Measurements from ENCODE around the gene ZNF845.
"Not testable (repeated sequence)": the region's sequence is repeated elsewhere in the genome, so short reads cannot be mapped to it uniquely, and the experiment has no call there.

ZNF845 gene

DNA sequence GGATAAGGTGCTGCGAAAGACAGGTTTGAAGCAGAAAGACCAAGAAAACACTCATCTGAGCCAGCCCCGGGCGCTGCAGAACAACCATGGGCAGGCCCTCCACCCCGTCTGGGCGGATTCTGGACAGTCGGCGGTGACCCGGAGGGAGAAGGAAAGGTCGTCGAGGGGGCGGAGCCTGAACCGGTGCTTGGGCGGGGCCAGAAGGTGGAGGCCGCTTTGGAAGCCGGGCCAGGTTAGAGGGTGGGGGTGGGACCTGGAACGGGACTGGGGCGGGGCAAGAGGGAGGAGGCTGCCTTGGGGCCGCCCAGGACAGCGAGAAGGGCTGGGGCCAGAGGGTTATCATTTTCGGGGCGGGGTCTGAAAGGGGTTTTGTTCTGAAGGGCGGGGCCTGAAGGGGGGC is 56.4 kb downstream of the ZNF845 start:
- no peak overlapping the region for H3K4me3 ChIP-seq (ENCODE audit: low read depth, low read length)
- no peak for DNase-seq (ENCODE audit: low read depth)
- TF ChIP-seq CTCF (IDR thresholded peaks at IDR 0.05; ENCODE audit: low read depth, low read length) (no peak), MYC (IDR thresholded peaks at IDR 0.05; ENCODE audit: low read depth, low read length) (no peak), MAX (IDR thresholded peaks at IDR 0.05; ENCODE audit: low read depth, low read length) (no peak), POLR2A (IDR thresholded peaks at IDR 0.05; ENCODE audit: extremely low read depth, insufficient read length) (no peak)

DNA sequence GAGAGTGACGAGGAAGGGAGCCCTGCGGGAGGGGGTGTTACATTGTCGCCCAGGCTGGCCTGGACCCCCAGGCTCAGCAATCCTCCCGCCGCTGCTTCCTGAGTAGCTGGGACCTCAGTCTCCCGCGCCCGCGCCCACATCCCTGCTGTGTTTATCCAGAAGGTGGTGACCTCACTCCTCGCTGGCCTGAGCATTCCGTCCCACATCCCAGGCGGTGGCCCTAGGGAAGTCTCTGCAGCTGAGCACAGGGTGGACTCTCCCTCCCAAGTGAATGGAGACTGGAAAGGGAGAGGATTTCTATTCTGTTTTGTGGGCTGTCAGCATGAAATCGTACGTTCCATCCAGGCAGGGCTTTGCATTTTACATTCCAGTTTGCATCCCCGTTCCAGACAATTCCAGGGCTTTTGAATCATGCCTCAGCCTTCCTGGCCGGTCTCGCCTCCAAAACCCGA is 61.0 kb downstream of the ZNF845 start:
- no peak for TF ChIP-seq POLR2A (IDR thresholded peaks at IDR 0.05; ENCODE audit: extremely low read depth, insufficient read length)
- no peak for TF ChIP-seq CTCF (IDR thresholded peaks at IDR 0.05; ENCODE audit: low read depth, low read length)
- DNase-seq (ENCODE audit: low read depth), result peak; percentile 6
- H3K4me3 ChIP-seq (ENCODE audit: low read depth, low read length), result peak overlapping the region; percentile 21

- DNase-seq (ENCODE audit: low read depth), result peak; percentile 89
- peak within 1 kb of the TSS; percentile 86 for H3K4me3 ChIP-seq (ENCODE audit: low read depth, low read length)
- TF ChIP-seq POLR2A (IDR thresholded peaks at IDR 0.05; ENCODE audit: extremely low read depth, insufficient read length) (peak; percentile 87), MAX (IDR thresholded peaks at IDR 0.05; ENCODE audit: low read depth, low read length) (no peak), CTCF (IDR thresholded peaks at IDR 0.05; ENCODE audit: low read depth, low read length) (peak; percentile 2), MYC (IDR thresholded peaks at IDR 0.05; ENCODE audit: low read depth, low read length) (no peak)
Observed at GRCh38 chr19:53394974-53395839, 61.7 kb downstream of the ZNF845 start, which contains the start of gene ZNF765. Gene ZNF765, plus strand, starts transcription at chr19:53395149. Its CDS starts 2,867 bp downstream, at chr19:53398016.

DNA sequence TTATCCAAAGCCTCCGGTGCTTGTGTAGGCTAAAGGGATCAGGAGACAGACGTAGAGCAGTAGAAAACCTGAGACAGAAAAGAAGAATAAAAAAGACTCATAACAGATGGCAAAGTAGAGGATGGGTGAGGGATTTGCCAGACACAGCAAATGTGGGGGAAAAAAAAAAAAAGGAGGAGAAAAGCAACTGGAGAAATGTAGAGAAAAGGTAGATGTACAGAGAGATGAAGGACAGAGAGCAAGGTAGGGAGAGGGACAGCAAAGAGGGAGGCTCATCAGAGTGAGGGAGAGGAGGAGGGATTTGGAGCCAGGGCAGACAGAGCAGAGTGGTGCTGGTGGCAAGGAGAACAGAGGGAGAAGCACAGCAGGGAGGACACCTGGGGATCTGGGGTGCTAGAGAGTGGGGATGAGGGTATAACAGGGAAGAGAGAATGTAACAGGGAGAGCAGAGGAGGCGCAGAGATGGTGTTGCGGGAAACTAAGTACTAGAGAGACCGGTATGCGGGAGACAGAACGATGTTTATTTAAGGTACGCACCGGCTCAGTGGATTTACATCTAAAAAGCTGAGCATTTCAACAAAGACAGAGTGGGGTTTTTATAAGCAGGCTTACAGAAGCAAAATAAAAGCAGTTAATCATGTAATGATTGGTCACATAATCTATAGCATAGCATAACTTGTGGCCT is 62.4 kb downstream of the ZNF845 start:
- H3K4me3 ChIP-seq (ENCODE audit: low read depth, low read length), result peak overlapping the region; percentile 86

GRCh38 chr19:53396525-53396868 is 62.9 kb downstream of the ZNF845 start:
- DNase-seq (ENCODE audit: low read depth), result no peak
- TF ChIP-seq CTCF (IDR thresholded peaks at IDR 0.05; ENCODE audit: low read depth, low read length) (no peak), MYC (IDR thresholded peaks at IDR 0.05; ENCODE audit: low read depth, low read length) (no peak), POLR2A (IDR thresholded peaks at IDR 0.05; ENCODE audit: extremely low read depth, insufficient read length) (no peak), MAX (IDR thresholded peaks at IDR 0.05; ENCODE audit: low read depth, low read length) (no peak)
- peak overlapping the region; percentile 86 for H3K4me3 ChIP-seq (ENCODE audit: low read depth, low read length)

More for the DNA sequence above, 62.4 kb downstream of the ZNF845 start:
- DNase-seq (ENCODE audit: low read depth), result not testable (repeated sequence)

DNA sequence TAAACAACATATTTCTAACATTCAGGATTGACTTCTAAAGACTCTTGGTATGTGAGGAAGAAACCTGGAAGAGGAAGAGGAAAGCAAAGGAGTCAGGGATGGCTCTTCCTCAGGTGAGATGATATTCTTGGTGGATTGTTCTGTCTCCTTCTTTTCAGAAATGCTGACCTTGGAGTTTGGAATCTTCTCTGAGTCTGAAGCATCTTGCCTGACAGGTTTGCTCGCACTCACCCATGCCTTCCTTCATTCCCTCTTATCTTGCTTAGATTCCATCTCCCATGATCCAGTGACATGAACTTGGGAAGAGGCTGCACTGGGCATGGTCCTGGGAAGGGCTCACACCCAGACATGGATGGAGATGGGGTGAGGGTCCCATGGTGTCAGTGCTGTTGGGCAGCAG is 64.4 kb downstream of the ZNF845 start:
- not testable (repeated sequence) for DNase-seq (ENCODE audit: low read depth); H3K4me3 ChIP-seq (ENCODE audit: low read depth, low read length)

Measured in NB4 (cell line).